ENCODE results near the gene GNAO1.

- no peak for TF ChIP-seq CTCF (IDR thresholded peaks at IDR 0.05)
- no peak for TF ChIP-seq EZH2 (IDR thresholded peaks at IDR 0.05)
- TF ChIP-seq EZH2phosphoT487 (IDR thresholded peaks at IDR 0.05) = no peak
Measured at GRCh38 chr16:56192635-56192945, 1.3 kb downstream of the GNAO1 start.

Data from neural progenitor cell (in vitro differentiated cells).